GM12878 (cell line): ENCODE measurements around the gene OR2Z1. TPM values are rescaled to one million over a fixed set of nuclear protein-coding genes. Genes with fewer than 3 reads are reported as not detected.

ENCODE experiments used
- CHD2 ChIP-seq: IDR thresholded peaks from 2 replicates; pipeline ENCODE4 v1.6.1; 2011; ENCODE audit warnings: low read depth, low read length, improper control_type of control experiment, borderline replicate concordance
- E2F8 ChIP-seq: fragments of 450-650 bp; IDR thresholded peaks from 2 replicates; pipeline ENCODE4 v1.6.1; 2018; ENCODE audit warnings: mild to moderate bottlenecking, low read depth, moderate library complexity; ENCODE audit not compliant: partially characterized antibody
- FOXM1 ChIP-seq: IDR thresholded peaks from 2 replicates; pipeline ENCODE4 v1.6.1; 2012; ENCODE audit warnings: low read depth, mild to moderate bottlenecking, inconsistent platforms, low read length, moderate library complexity
- IRF4 ChIP-seq: IDR thresholded peaks from 2 replicates; pipeline ENCODE4 v1.6.1; 2011; ENCODE audit warnings: low read depth, low read length
- MTA2 ChIP-seq: fragments of 450-650 bp; IDR thresholded peaks from 2 replicates; pipeline ENCODE4 v1.6.1; 2016; ENCODE audit warnings: low read depth, mild to moderate bottlenecking, moderate library complexity
- POLR2AphosphoS2 ChIP-seq: IDR thresholded peaks from 2 replicates; pipeline ENCODE4 v1.6.1; 2011; ENCODE audit warnings: low read depth, mild to moderate bottlenecking, low read length, improper control_type of control experiment, moderate library complexity
- POLR2AphosphoS5 ChIP-seq: IDR thresholded peaks from 2 replicates; pipeline ENCODE4 v1.6.1; 2011; ENCODE audit warnings: mild to moderate bottlenecking, low read length, inconsistent platforms
- REST ChIP-seq: IDR thresholded peaks from 2 replicates; pipeline ENCODE4 v1.6.1; 2012; ENCODE audit warnings: mild to moderate bottlenecking, low read depth, low read length
- SRF ChIP-seq, 2 experiments: IDR thresholded peaks; 2 replicates each; pipeline ENCODE4 v1.6.1; 2011; ENCODE audit warnings: low read depth in 2 of 2, low read length in 2 of 2, mild to moderate bottlenecking in 1 of 2, moderate library complexity in 1 of 2
- WRNIP1 ChIP-seq: IDR thresholded peaks from 2 replicates; pipeline ENCODE4 v1.6.1; 2011; ENCODE audit warnings: low read depth, low read length, improper control_type of control experiment, borderline replicate concordance
- ZNF622 ChIP-seq: fragments of 450-650 bp; IDR thresholded peaks from 2 replicates; pipeline ENCODE4 v1.6.1; 2017; ENCODE audit warnings: mild to moderate bottlenecking, inconsistent platforms
- polyA plus RNA-seq, 11 experiments: library from polyadenylated mRNA; depleted of rRNA in 4 of 11; unstranded in 6 of 11; stranded (reverse) in 5 of 11; fragments of >200 nt; fragmentation: Nextera tagmentation in 4 of 11; fragmentation: Illumina TruSeq in 1 of 11; extraction: Ambion mirVana in 4 of 11; extraction: Trizol in 1 of 11; gene quantifications; 1 replicate in 1 of 11; 2 replicates in 10 of 11; pipeline versions ENCODE4 v1.2.1 to v1.2.3, GENCODE V29; 2011 to 2016; ENCODE audit warnings: inconsistent platforms in 2 of 11, missing spikeins in 2 of 11, low read depth in 1 of 11
- total RNA-seq, 4 experiments: library from RNA; depleted of rRNA in 3 of 4; stranded (reverse); fragments of >200 nt in 3 of 4; fragmentation: Illumina TruSeq in 1 of 4; extraction: Trizol in 1 of 4; gene quantifications; 2 replicates each; pipeline versions ENCODE4 v1.2.1 to v1.2.3, GENCODE V29; 2013 to 2021

The OR2Z1 gene
- total and polyA plus RNA-seq, 10 of the 15 experiments (the other 5 are each of a cell fraction or from before 2014, with no cell fraction given), result not detected

GRCh38 chr19:8698433-8699063, 22.9 kb upstream of the OR2Z1 start, which contains the start of gene ACTL9 (continued):
- TF ChIP-seq REST (no peak), CHD2 (no peak), WRNIP1 (no peak), POLR2AphosphoS5 (no peak), POLR2AphosphoS2 (no peak), ZNF622 (no peak), IRF4 (no peak), FOXM1 (no peak), MTA2 (no peak), SRF (IDR thresholded peaks at IDR 0.05; ENCODE audit: low read depth in 2 of 2, low read length in 2 of 2) (no peak), E2F8 (no peak)
- TF ChIP-seq, all 136 proteins: peak for 0
